Activated CD8-positive, alpha-beta memory T cell treated with anti-CD3 and anti-CD28 coated beads, Interleukin-2, amount 50 U/mL, for 24 hours (primary cell): ENCODE measurements around the gene ADM.

ENCODE experiments used
- DNase-seq: peaks from one replicate; pipeline ENCODE4 v3.0.0-alpha.2; 2020; ENCODE audit errors: extremely low read depth

Gene ADM

DNA sequence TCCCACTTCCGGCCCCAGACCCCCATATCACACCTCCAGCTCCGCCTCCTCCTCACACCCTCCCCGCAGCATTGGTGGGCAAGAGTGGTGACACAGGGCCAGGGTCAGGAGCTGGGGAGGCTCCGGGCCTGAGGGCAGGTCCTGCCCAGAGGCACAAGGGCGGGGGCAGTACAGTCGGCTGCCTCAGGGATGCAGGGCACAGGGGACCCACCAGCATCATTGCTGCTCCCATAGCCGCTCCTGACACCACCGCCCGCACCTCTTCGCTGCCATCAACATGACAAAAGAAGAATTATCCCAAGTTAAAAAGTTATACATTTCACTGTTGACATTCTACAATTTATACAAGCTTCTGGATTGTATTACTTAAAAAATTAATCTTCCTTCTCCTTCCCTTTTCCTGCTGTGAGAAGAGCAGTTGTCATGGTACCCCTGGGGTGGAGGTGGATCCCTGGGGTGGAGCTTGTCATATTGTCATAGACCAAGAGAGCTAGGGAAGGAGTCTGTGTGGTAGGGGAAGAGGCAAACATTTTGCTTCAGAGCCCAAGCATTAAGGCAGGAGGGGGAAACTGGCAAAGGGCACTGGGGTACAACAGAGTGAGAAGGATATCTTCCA is 15.0 kb upstream of the ADM start:
- no peak for DNase-seq

DNA sequence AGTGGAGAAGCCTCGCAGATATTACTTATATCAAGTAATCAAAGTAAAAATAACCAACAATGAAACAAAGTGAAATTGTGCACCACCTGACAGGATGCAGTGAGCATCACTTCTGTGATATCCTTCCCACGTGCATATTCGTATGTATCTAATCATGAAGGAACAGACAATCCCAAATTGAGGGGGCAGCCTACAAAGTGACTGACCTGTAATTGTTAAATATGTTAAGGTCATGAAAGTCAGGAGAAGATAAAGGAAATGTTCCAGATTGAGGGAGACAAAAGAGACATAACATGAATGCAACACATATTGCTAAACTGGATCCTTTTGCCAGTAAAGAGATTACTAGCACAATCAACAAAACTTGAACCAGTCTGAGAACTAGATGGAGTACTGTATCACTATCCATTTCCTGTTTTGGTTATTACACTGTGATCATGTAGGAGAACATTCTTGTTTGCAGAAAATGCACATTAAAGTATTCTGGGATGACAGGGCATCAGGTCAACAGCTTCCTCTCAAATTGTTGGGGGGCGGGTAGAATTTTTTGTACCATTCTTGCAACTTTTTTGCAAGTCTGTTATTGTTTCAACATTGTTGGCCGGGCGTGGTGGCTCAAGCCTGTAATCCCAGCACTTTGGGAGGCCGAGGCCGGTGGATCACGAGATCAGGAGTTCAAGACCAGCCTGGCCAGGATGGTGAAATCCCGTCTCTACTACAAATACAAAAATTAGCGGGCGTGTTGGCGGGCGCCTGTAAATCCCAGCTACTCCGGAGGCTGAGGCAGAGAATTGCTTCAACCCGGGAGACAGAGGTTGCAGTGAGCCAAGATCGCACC is 12.9 kb upstream of the ADM start:
- DNase-seq: no peak

GRCh38 chr11:10293423-10294289 is 11.2 kb upstream of the ADM start, which contains the start of gene SBF2:
TSS of gene SBF2 (minus strand) at chr11:10294219. CDS start at chr11:10294069, 150 bp downstream.
- peak; percentile 30 for DNase-seq

DNA sequence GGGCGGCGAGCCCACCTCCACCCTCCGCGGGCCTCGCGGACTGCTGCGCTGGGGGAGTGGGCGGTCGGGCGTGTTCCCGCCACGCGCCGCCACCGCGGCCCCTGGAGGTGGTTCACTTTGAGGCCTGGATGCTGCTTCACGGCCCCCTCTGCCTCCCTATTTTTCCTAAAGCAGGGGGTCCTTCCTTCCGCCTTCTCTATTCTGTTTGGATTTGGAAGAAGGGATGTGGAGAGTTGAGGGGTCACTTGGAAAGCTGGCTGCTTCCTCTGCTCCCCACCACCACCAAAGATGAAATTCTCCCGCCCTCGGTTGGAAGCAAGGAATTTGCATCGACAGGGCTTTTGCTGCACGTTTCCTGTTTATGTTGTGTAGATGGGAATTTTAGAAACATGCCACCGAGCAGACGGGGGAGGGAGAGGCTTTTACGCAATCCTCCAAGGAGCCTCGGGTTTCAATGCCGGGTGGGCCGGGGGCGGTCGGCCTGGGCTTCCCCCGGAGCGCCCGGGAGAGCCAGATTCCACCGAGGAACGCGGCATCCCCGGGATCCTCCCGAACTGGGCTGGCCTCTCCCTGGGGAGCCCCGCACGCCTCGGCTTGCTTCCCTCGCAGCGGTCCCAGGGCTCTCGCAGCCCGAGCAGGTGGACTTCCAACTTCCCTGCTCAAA is 10.5 kb upstream of the ADM start:
- no peak for DNase-seq

DNA sequence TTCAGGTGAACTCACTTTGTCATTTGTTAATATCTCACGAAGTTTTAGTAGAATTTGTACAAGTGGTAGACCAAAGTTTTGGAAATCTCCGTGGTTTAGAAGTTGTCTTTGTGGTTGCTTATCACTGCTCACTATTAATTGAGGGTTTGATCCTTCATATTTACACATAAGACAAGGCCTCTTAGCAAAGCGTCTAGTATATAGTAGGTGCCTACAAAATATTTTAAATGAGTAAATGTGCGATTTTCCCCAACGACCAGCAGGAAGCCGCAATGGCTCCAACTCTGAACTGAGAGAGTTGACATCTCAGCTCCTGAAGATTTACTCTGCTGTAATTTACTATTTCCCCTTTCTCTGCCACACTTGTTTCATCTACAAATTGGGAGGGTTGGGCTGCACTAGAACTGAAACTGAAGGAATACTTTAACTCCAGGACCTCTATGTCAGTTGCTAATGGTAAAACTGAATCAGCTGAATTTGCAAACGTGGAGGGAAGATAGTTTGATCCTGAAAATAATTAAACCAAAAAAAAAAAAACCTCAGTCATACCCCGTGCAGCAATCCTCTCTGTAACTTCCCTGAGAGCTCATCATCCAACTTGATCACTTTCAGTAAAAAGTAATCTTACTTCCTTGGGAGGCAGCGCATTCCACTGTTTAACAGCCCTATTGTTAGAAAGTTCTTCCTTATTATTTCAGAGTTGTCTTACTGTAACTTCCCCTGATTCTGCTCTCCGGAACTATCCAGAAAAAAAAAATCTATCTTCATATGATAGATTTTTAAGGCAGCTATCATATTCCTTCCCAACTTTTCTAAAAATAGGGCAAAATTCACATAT is 9.6 kb upstream of the ADM start:
- no peak for DNase-seq

- no peak for DNase-seq
Observed at GRCh38 chr11:10298342-10298741, 6.5 kb upstream of the ADM start.

DNA sequence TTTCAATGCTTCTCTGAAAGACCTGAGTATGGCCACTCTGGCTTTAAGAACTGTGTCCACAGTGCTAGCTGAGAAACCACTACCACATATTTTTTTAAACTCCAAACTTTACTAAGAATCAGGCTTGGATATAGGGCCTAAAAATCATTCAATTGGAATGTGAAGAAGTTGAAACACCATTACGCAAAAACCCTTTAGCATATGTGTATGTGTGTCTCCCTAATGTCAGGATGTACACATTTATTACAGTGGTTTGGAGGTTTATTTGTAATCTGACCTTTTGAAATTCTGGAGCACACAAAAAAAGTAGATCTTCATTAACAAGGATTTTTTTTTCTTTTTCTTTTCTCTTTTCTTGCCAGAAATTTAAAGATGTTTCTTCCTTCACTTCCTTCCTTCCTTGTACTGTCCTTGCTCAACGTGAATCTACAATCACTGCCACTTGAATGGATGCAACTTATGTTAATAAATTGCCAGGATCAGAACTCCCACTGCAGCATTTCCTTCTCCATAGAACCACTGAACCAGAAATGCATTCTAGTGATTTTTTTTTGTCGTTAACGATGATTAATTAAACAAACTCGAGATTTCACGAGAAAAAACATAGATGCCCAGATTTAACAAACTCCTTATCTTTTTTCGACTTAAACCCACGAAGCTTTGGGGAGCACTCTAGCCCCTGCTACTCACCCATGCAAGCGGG is 3.1 kb upstream of the ADM start:
- DNase-seq: no peak

DNA sequence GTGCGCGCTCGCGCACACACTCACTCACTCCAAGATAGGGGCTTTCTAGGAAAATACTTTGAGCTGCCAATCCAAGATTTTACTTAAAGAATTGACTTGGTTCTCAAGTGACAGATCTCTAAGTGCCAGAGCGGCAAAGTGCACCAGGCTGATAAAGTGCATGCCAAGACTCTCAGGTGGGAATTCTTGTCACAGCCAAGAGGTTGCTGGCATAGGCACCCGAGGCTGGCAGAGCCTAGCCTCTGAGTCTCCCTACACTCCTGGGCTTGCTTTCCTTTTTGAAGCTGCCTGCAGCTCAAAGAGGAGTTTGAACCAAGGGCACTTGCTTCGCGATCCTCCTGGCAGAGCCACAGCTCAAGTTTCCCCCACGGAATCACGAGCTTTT is 2.5 kb upstream of the ADM start:
- no peak for DNase-seq

DNA sequence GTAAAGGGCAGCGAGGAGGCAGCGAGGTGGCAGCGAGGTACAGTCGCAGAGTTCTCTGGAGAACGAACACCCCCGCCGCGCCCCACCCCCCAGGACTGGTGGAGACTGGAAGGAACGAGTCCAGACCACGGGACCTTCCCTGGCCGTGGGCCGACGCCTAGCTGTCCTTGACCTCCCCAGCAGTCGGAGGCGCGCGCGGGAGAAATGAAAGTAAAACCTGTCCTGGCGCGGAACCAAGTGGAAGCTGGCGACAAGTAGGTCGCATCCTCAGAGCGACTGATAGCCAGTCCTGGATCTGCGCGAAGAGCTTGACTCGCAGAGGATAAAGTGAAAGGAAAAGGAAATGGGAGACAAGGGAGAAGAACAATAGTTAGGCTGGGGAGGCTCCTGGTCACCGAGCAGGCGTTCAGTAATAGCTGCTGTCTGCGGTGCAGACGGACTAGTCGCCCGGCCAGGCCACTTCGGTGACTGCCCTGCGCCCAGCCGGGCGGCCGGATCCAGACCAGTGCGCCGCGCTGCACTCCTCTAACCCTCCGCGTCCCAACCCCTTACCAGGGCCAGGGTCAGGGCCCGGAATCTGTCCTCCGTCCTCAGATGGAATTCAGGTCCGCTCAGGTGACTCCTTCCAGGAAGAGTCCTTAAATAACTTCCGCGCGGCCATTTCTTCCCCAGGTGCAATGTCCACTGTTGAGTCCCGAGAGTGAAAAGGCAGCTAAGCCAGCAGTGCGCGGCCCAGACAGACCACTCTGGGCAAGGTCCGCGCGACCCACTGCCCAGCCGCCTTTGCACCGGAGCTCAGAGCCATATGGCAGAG is 1.9 kb upstream of the ADM start:
- DNase-seq: no peak

DNA sequence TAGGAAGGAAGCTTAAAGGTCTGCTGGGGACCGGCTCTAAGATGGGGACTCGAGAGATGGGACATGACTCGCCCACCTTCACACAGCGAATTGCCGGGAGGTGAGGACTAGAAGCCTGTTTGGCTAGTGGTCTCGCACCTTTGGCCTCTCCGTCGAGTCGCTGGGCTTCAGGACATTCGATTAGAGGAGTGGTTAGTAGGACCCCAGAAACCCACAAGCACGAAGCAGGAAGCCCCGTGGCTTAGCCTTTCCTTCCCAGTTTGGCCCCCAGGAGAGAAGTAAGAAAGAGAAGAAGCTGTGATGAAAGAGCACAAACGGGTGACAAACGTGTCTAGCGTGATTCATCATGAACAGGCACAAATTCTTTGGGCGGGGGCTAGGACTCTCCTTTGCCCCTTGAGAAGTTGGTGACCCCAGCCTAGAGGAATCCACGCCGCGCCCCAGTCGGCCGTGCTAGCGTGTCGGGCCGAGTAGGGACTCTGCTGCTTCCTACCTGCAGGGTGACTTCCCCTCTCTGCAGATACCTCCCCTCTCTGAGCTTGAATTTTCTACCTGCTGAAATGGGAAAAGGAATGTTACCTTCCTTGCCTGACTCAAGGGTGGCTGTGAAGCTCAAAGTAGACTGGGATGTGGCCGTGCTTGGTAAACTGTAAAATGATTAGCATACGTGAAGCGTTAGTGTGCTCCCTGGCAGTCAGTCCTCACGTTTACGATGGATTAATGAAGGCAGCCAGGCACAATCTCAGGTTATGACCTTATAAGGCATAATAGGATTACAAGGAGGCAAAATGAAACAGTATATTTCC is 1.1 kb upstream of the ADM start:
- DNase-seq: no peak

- DNase-seq: no peak
Observed at GRCh38 chr11:10305262-10305963, 540 bp downstream of the ADM start.

GRCh38 chr11:10305964-10306918 is 1.4 kb downstream of the ADM start:
- DNase-seq: no peak

DNA sequence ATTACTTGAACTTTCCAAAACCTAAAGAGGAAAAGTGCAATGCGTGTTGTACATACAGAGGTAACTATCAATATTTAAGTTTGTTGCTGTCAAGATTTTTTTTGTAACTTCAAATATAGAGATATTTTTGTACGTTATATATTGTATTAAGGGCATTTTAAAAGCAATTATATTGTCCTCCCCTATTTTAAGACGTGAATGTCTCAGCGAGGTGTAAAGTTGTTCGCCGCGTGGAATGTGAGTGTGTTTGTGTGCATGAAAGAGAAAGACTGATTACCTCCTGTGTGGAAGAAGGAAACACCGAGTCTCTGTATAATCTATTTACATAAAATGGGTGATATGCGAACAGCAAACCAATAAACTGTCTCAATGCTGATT is 2.1 kb downstream of the ADM start:
- DNase-seq: no peak

GRCh38 chr11:10307400-10308200 is 2.7 kb downstream of the ADM start:
- DNase-seq: no peak

DNA sequence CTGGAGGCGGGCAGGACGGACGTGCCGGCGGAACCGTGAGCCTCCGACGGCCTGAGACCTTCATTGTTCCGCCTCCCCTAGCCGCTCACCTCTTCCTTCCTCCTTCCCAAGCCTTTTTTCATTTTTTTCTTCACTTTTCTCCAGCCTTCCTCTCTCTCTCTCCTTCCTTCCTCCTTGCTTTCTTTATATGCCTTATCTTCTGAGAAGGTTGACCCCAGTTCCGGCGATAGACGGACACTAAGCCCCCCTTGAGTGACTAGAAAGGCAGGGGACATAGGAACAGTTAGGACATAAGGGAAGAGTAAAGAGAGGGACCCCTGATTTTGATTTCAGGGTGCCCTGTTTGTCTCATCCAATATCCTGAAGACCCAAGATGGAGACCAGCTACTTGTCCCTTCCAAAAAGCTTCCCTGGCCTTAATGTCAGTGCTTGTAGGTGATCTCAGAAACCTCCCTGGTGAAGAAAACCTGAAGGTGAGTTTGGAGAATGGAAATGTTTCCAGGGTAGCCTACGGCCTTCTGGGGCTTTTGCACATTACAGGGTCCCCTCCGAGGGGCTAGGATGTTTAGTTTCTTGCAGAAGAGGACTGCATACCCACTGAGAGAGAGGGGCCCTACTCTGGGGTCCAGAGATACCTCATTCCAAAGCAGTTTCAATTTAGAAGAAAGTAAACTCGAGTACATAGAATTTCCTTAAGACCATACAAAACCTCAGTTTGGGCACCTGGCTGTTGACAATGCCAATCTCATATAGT is 3.5 kb downstream of the ADM start:
- DNase-seq: no peak
